Uterus (tissue), 2 donors: ENCODE data around the gene SPON1.

Experiments used
- POLR2A ChIP-seq, 2 donors: fragments of 450-650 bp; IDR thresholded peaks; one replicate each; pipeline ENCODE4 v1.6.1; 2016; ENCODE audit warnings: antibody characterized with exemption in 2 of 2, mild to moderate bottlenecking in 1 of 2, moderate library complexity in 1 of 2
- TF ChIP-seq, protein P1 (sequence below), 4 experiments: fragments of 200-600 bp in 2 of 4; fragments of 450-650 bp in 2 of 4; sonication (generic) in 2 of 4; IDR thresholded peaks; one replicate each; pipeline ENCODE4 v1.5.1; 2016 to 2019; ENCODE audit warnings: antibody characterized with exemption in 4 of 4, mild to moderate bottlenecking in 2 of 4, moderate library complexity in 1 of 4

GRCh38 chr11:13958641-13959400, 3.7 kb upstream of the SPON1 start:
- TF ChIP-seq POLR2A (IDR thresholded peaks at IDR 0.05): no peak
- TF ChIP-seq, protein P1, sequence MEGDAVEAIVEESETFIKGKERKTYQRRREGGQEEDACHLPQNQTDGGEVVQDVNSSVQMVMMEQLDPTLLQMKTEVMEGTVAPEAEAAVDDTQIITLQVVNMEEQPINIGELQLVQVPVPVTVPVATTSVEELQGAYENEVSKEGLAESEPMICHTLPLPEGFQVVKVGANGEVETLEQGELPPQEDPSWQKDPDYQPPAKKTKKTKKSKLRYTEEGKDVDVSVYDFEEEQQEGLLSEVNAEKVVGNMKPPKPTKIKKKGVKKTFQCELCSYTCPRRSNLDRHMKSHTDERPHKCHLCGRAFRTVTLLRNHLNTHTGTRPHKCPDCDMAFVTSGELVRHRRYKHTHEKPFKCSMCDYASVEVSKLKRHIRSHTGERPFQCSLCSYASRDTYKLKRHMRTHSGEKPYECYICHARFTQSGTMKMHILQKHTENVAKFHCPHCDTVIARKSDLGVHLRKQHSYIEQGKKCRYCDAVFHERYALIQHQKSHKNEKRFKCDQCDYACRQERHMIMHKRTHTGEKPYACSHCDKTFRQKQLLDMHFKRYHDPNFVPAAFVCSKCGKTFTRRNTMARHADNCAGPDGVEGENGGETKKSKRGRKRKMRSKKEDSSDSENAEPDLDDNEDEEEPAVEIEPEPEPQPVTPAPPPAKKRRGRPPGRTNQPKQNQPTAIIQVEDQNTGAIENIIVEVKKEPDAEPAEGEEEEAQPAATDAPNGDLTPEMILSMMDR (IDR thresholded peaks at IDR 0.05): no peak
